Measurements from ENCODE around the gene BLOC1S5.

DNA sequence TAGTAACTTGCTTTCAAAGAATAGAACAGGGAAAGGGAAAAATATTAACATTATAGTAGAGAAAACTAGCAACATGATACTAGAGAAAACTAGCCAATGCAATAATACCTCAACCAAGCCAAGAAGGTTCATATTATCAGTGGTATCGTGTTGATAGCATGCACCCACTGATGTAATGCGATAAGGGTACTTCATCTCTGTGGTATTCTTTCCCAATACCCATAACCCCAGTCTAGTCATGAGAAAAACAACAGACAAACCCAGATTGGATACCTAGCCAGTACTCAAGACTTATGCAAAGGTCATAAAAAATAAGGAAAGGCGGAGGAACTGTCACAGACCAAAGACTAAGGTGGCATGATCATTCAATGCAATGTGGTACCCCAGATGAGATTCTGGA lies 21.0 kb downstream of the BLOC1S5 start:
- no peak for TF ChIP-seq EGR1 (IDR thresholded peaks at IDR 0.05)
- no peak for TF ChIP-seq TEAD4 (IDR thresholded peaks at IDR 0.05)
- no peak for TF ChIP-seq RAD21 (IDR thresholded peaks at IDR 0.05; ENCODE audit: low read depth)
- no peak for TF ChIP-seq EP300 (IDR thresholded peaks at IDR 0.05; ENCODE audit: borderline replicate concordance)
- TF ChIP-seq, protein P1, sequence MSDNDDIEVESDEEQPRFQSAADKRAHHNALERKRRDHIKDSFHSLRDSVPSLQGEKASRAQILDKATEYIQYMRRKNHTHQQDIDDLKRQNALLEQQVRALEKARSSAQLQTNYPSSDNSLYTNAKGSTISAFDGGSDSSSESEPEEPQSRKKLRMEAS (IDR thresholded peaks at IDR 0.05): no peak
- no peak for TF ChIP-seq TAF1 (IDR thresholded peaks at IDR 0.05; ENCODE audit: low read depth)
- no peak for TF ChIP-seq YY1 (IDR thresholded peaks at IDR 0.05; ENCODE audit: low read depth)

Data from Ishikawa (cell line).